Ovary (tissue), 9 donors: ENCODE measurements around the gene NCAPD2. TPM values are rescaled to one million over a fixed set of nuclear protein-coding genes. Genes with fewer than 3 reads are reported as not detected.

Source experiments
- DNase-seq, 5 donors: peaks; one replicate each; pipeline ENCODE4 v3.0.0-alpha.2; 2019 to 2020
- H3K27ac ChIP-seq, 2 donors: fragments of 200-600 bp; one replicate each; pipeline versions ENCODE4 v1.5.1 to v1.8.0; 2019 to 2022
- H3K27me3 ChIP-seq: fragments of 200-600 bp; one replicate; pipeline ENCODE4 v1.8.0; 2022
- H3K36me3 ChIP-seq: fragments of 200-600 bp; sonication (generic); one replicate; pipeline ENCODE4 v1.5.1; 2019
- H3K4me1 ChIP-seq: one replicate; pipeline ENCODE4 v1.8.1; 2013; ENCODE audit warnings: mild to moderate bottlenecking, moderate library complexity; ENCODE audit not compliant: insufficient read depth
- H3K4me3 ChIP-seq: fragments of 200-600 bp; sonication (generic); one replicate; pipeline ENCODE4 v1.5.1; 2017
- H3K9me3 ChIP-seq, 2 donors: fragments of 200-600 bp in 1 of 2; sonication (generic) in 1 of 2; one replicate each; pipeline versions ENCODE4 v1.5.1 to v1.8.1; 2013 to 2019; ENCODE audit warnings: mild to moderate bottlenecking in 1 of 2, moderate library complexity in 1 of 2
- EP300 ChIP-seq: sonication (generic); formaldehyde crosslinking; IDR thresholded peaks from one replicate; pipeline ENCODE4 v1.6.1; 2017; ENCODE audit warnings: antibody characterized with exemption
- POLR2A ChIP-seq: fragments of 450-650 bp; IDR thresholded peaks from one replicate; pipeline ENCODE4 v1.6.1; 2017; ENCODE audit warnings: antibody characterized with exemption, mild to moderate bottlenecking, moderate library complexity
- WGBS, 3 donors: extraction: QIAGEN DNeasy Blood & Tissue Kit in 1 of 3; methylation state at CpG; one replicate each; pipeline versions ENCODE4 v1.1.5 to v1.1.7; 2013 to 2017; 5-methylcytosine and 5-hydroxymethylcytosine counted together
- intact Hi-C, 4 donors: fragments of 100-400 bp; cut with DNase I; formaldehyde crosslinking; loops; one replicate each; pipeline versions ENCODE4 v1.11.0 to v1.15.1; 2022 to 2023
- polyA plus RNA-seq, 2 donors: library from polyadenylated mRNA; stranded (reverse); fragments of 200-250 nt in 1 of 2; fragments of 350-450 nt in 1 of 2; fragmentation: Illumina TruSeq in 1 of 2; extraction: RNeasy Lipid Tissue Mini Kit (QIAGEN cat#74804) in 1 of 2; gene quantifications; one replicate each; pipeline ENCODE4 v1.2.3, GENCODE V29; 2013 to 2014
- total RNA-seq, 7 donors: library from RNA; depleted of rRNA in 2 of 7; stranded (reverse); fragments of >200 nt in 2 of 7; fragmentation: NEBNext Ultra II Directional in 3 of 7; extraction: Animal tissue kit (Norgen Biotek cat#: 25700) in 3 of 7; gene quantifications; one replicate each; pipeline versions ENCODE4 v1.1.0 to v1.2.4, GENCODE V29; 2016 to 2023
- TF ChIP-seq, protein P1 (sequence below), 3 donors: fragments of 450-650 bp in 2 of 3; fragments of 200-600 bp in 1 of 3; IDR thresholded peaks; one replicate each; pipeline versions ENCODE4 v1.5.1 to v1.8.0; 2016 to 2022; ENCODE audit warnings: antibody characterized with exemption in 3 of 3, mild to moderate bottlenecking in 1 of 3
- donor health status: DM: no; HTN: no; CAD: no; lungs with moderate emphysema.
- donor health status: DM: no; HTN: no; CAD: no.
- donor health status: Bipolar disorder and iron deficiency.
- donor health status: DM: yes; HTN: yes; CAD: no.
- donor health status: DM: no; HTN: no; CAD: no.
- donor health status: DM: yes; HTN: yes; CAD: no.

NCAPD2 gene
- total and polyA plus RNA-seq, 9 donors = 8.8 to 19.5 (median 16.4) TPM

DNA sequence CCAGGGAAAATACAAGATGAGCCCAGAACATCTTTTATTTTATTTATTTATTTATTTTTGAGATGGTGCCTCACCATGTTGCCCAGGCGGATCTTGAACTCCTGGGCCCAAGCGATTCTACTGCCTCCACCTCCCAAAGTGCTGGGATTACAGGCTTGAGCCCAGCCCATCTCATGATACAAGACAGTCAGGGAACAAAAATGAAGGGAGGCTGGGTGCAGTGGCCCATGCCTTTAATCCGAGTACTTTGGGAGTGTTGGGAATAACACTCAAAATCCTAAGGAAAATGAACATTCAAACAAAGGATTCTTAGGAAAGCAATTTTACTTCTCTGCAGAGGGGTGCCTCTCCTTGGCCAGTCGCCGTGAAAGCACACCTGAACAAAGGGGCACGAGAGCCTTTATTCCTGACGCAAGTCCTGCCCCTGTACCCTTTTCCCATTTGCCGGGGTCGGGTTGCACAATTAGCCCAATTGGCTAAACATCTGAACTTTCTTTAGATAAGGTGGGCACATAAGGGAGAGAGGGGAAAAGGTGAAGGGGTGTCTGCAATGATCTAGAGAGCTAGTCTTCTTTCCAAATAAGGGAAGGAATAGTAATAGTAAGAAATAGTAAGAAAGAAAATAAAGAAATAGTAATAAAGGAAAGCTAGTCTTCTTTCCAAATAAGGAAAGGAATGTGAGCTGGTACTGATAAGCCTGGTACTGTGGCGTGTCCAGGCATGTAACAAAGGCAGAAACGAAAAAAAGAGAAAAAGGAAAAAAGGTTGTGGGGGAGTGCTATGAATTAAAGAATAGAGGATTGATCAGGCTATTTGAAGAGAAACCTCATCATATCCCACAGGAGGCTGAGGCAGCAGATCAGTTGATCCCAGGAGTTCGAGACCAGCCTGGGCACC is 13.4 kb downstream of the NCAPD2 start:
- no peak for DNase-seq
- H3K36me3 ChIP-seq = no peaks in the 10 kb centered on the region
- H3K27me3 ChIP-seq = no peaks in the 10 kb centered on the region
- no peaks in the 10 kb centered on the region for H3K9me3 ChIP-seq
- intact Hi-C loops = no loop called here
- no peak overlapping the region for H3K4me3 ChIP-seq
- H3K27ac ChIP-seq = no peak overlapping the region
- WGBS, 3 donors = 57 to 65% (median 59%) methylated on average over 12 of the region's 12 CpGs
- TF ChIP-seq POLR2A (no peak), EP300 (no peak)
- TF ChIP-seq, protein P1, sequence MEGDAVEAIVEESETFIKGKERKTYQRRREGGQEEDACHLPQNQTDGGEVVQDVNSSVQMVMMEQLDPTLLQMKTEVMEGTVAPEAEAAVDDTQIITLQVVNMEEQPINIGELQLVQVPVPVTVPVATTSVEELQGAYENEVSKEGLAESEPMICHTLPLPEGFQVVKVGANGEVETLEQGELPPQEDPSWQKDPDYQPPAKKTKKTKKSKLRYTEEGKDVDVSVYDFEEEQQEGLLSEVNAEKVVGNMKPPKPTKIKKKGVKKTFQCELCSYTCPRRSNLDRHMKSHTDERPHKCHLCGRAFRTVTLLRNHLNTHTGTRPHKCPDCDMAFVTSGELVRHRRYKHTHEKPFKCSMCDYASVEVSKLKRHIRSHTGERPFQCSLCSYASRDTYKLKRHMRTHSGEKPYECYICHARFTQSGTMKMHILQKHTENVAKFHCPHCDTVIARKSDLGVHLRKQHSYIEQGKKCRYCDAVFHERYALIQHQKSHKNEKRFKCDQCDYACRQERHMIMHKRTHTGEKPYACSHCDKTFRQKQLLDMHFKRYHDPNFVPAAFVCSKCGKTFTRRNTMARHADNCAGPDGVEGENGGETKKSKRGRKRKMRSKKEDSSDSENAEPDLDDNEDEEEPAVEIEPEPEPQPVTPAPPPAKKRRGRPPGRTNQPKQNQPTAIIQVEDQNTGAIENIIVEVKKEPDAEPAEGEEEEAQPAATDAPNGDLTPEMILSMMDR (IDR thresholded peaks at IDR 0.05) = no peak
- peaks cover 5% of the 10 kb centered on the region for H3K4me1 ChIP-seq

DNA sequence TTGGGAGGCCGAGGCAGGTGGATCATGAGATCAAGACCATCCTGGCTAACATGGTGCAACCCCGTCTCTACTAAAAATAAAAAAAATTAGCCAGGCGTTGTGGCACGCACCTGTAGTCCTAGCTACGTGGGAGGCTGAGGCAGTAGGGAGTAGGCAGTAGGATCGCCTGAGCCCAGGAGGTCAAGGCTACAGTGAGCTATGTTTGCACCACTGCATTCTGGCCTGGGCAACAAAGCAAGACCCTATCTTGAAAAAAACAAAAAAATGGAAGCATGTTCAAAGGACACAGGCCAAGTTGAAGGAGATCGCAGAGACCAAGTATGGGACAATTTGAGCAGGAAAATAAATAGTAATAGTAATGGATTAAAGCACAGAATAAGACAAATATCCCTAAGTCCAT is 14.2 kb downstream of the NCAPD2 start:
- no peaks in the 10 kb centered on the region for H3K36me3 ChIP-seq
- 67 to 78% (median 77%) methylated on average over 7 of the region's 7 CpGs for WGBS, 3 donors
- H3K4me3 ChIP-seq = no peak overlapping the region
- H3K4me1 ChIP-seq = peaks cover 5% of the 10 kb centered on the region
- H3K27me3 ChIP-seq = no peaks in the 10 kb centered on the region
- H3K27ac ChIP-seq = no peak overlapping the region
- no peak for TF ChIP-seq POLR2A
- TF ChIP-seq, protein P1 (IDR thresholded peaks at IDR 0.05) = no peak
- TF ChIP-seq EP300 = no peak
- intact Hi-C loops = no loop called here
- no peaks in the 10 kb centered on the region for H3K9me3 ChIP-seq
- no peak for DNase-seq

DNA sequence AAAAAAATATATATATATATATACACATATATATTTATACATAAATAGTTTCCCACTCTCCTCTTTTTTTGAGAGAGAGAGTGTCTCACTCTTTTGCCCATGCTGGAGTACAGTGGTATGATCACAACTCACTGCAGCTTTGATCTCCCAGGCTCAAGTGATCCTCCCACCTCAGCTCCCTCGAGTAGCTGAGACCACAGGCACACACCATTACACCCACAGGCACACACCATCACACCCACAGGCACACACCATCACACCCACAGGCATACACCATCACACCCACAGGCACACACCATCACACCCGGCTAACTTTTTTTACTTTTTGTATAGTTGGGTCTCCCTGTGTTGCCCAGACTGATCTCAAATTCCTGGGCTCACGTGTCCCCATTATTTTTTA is 26.3 kb downstream of the NCAPD2 start:
- no peaks in the 10 kb centered on the region for H3K27me3 ChIP-seq
- DNase-seq = no peak
- intact Hi-C loops = no loop called here
- H3K27ac ChIP-seq = no peak overlapping the region
- H3K36me3 ChIP-seq = no peaks in the 10 kb centered on the region
- no peaks in the 10 kb centered on the region for H3K9me3 ChIP-seq
- 71 to 76% (median 75%) methylated on average over 3 of the region's 3 CpGs for WGBS, 3 donors
- no peak for TF ChIP-seq POLR2A
- no peak for TF ChIP-seq EP300
- TF ChIP-seq, protein P1 (IDR thresholded peaks at IDR 0.05) = no peak
- no peaks in the 10 kb centered on the region for H3K4me1 ChIP-seq
- H3K4me3 ChIP-seq = no peak overlapping the region

DNA sequence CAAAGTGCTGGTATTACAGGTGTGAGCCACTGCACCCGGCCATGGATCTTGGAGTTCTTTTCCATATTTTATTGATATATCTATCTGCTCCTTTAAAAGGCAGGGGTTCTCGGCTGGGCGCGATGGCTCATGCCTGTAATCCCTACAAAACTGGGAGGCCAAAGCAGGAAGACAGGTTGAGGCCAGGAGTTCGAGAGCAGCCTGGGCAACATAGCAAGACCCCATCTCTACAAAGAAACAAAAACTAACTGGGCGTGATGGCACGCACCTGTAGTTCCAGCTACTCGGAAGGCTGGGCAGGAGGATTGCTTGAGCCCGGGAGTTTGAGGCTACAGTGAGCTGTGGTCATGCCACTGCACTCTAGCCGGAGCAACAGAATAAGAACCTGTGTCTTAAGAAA is 28.3 kb downstream of the NCAPD2 start:
- H3K4me1 ChIP-seq = no peaks in the 10 kb centered on the region
- H3K4me3 ChIP-seq = no peak overlapping the region
- H3K9me3 ChIP-seq = no peaks in the 10 kb centered on the region
- H3K27me3 ChIP-seq = no peaks in the 10 kb centered on the region
- intact Hi-C loops = no loop called here
- 80 to 89% (median 86%) methylated on average over 10 of the region's 10 CpGs for WGBS, 3 donors
- H3K36me3 ChIP-seq = no peaks in the 10 kb centered on the region
- TF ChIP-seq POLR2A = no peak
- TF ChIP-seq, protein P1 (IDR thresholded peaks at IDR 0.05) = no peak
- no peak for TF ChIP-seq EP300
- H3K27ac ChIP-seq = no peak overlapping the region
- DNase-seq = no peak
